GM12878 (cell line): ENCODE measurements around the gene MIA. TPM values are rescaled to one million over a fixed set of nuclear protein-coding genes. Genes with fewer than 3 reads are reported as not detected.

Source experiments
- ATAC-seq: fragments of 200-7000 bp; cut with Tn5 transposase; 3 replicates; pipeline ENCODE4 v1.9.1; 2020; ENCODE audit warnings: mild to moderate bottlenecking, moderate library complexity
- BruUV-seq: library from RNA; stranded (reverse); fragments of 400-500 nt; replicated peaks from 2 replicates; lab custom pipeline; 2021; lab: Mats Ljungman, UMichigan
- CTCF ChIA-PET: fragments of 300-600 bp; sonication (Branson Sonifier 250); formaldehyde crosslinking; extraction: SDS; loops from one replicate; lab custom pipeline; 2021; ENCODE audit warnings: inconsistent platforms; lab: Yijun Ruan, JAX
- POLR2A ChIA-PET: fragments of 350-600 bp; formaldehyde crosslinking; extraction: SDS; loops from one replicate; lab custom pipeline; 2021; ENCODE audit warnings: inconsistent platforms; lab: Charles Lee
- RAD21 ChIA-PET: fragments of 300-600 bp; sonication (Branson Sonifier 250); formaldehyde crosslinking; loops from one replicate; lab custom pipeline; 2023; ENCODE audit warnings: antibody characterized with exemption; ENCODE audit not compliant: unreplicated experiment; lab: Charles Lee
- SMC1A ChIA-PET: fragments of 300-600 bp; sonication (Branson Sonifier 250); formaldehyde crosslinking; loops from one replicate; lab custom pipeline; 2023; ENCODE audit not compliant: unreplicated experiment, uncharacterized antibody; lab: Charles Lee
- DNase-seq: peaks from one replicate; pipeline ENCODE4 v3.0.0-alpha.2; 2011; ENCODE audit warnings: low read depth, low spot score
- FAIRE-seq: peaks from 3 replicates; lab custom pipeline; 2011; peaks lifted over from hg19 to GRCh38; lab: Jason Lieb, UNC
- H2AFZ ChIP-seq: 2 replicates; pipeline ENCODE4 v1.6.0; 2011; ENCODE audit warnings: low read depth, low read length, control low read depth; ENCODE audit not compliant: control insufficient read depth
- H3K27ac ChIP-seq: 2 replicates; pipeline ENCODE4 v1.5.1; 2011; ENCODE audit warnings: control low read depth; ENCODE audit not compliant: control insufficient read depth, insufficient read depth
- H3K27me3 ChIP-seq, 2 experiments: replicated peaks in 1 of 2; 2 replicates each; pipeline versions ENCODE4 v1.6.0 to v1.6.1; 2011; ENCODE audit warnings: low read length in 1 of 2; ENCODE audit not compliant: control insufficient read depth in 2 of 2, insufficient read depth in 2 of 2
- H3K36me3 ChIP-seq, 2 experiments: 2 replicates each; pipeline ENCODE4 v1.5.1; 2011; ENCODE audit warnings: low read length in 1 of 2; ENCODE audit not compliant: control insufficient read depth in 2 of 2, insufficient read depth in 2 of 2
- H3K4me1 ChIP-seq: 2 replicates; pipeline ENCODE4 v1.6.1; 2011; ENCODE audit warnings: mild to moderate bottlenecking, low read length, moderate library complexity, mixed read lengths; ENCODE audit not compliant: control insufficient read depth, insufficient read depth
- H3K4me2 ChIP-seq: 2 replicates; pipeline ENCODE4 v1.6.0; 2011; ENCODE audit warnings: control low read depth; ENCODE audit not compliant: control insufficient read depth, insufficient read depth
- H3K4me3 ChIP-seq: fragments of 200-600 bp; sonication (generic); 2 replicates; pipeline ENCODE4 v1.5.1; 2016
- H3K79me2 ChIP-seq: 2 replicates; pipeline ENCODE4 v1.6.0; 2011; ENCODE audit warnings: low read length; ENCODE audit not compliant: control insufficient read depth, insufficient read depth
- H3K9ac ChIP-seq: 2 replicates; pipeline ENCODE4 v1.8.0; 2011; ENCODE audit warnings: low read length, control low read depth, mixed read lengths; ENCODE audit not compliant: control insufficient read depth, insufficient read depth
- H3K9me3 ChIP-seq: replicated peaks from 3 replicates; pipeline ENCODE4 v1.5.1; 2011; ENCODE audit warnings: mild to moderate bottlenecking, low read length; ENCODE audit not compliant: control insufficient read depth, insufficient read depth
- H4K20me1 ChIP-seq: 2 replicates; pipeline ENCODE4 v1.6.0; 2011; ENCODE audit not compliant: control insufficient read depth, insufficient read depth
- ASH2L ChIP-seq: fragments of 300-600, 200-600 bp; sonication (generic); IDR thresholded peaks from 2 replicates; pipeline ENCODE4 v1.6.1; 2017; ENCODE audit warnings: low read depth, mild to moderate bottlenecking, borderline replicate concordance
- E2F4 ChIP-seq: IDR thresholded peaks from 2 replicates; pipeline ENCODE4 v1.6.1; 2012; ENCODE audit warnings: low read depth, low read length, improper control_type of control experiment
- IRF3 ChIP-seq: fragments of 450-650 bp; IDR thresholded peaks from 2 replicates; pipeline ENCODE4 v1.6.1; 2014; ENCODE audit warnings: mild to moderate bottlenecking
- IRF5 ChIP-seq: fragments of 450-650 bp; IDR thresholded peaks from 2 replicates; pipeline ENCODE4 v1.6.1; 2017; ENCODE audit warnings: borderline replicate concordance
- POLR2A ChIP-seq: IDR thresholded peaks from 2 replicates; pipeline ENCODE4 v1.6.1; 2011; ENCODE audit warnings: low read depth, mild to moderate bottlenecking, low read length
- POLR2AphosphoS5 ChIP-seq: IDR thresholded peaks from 2 replicates; pipeline ENCODE4 v1.6.1; 2011; ENCODE audit warnings: mild to moderate bottlenecking, low read length, inconsistent platforms
- RB1 ChIP-seq: fragments of 450-650 bp; formaldehyde crosslinking; IDR thresholded peaks from 2 replicates; pipeline ENCODE4 v1.6.1; 2017; ENCODE audit warnings: mild to moderate bottlenecking, borderline replicate concordance
- ZNF274 ChIP-seq: IDR thresholded peaks from one replicate; pipeline ENCODE4 v1.8.0; 2011; ENCODE audit not compliant: insufficient read length, insufficient read depth
- WGBS: methylation state at CpG from one replicate; pipeline ENCODE4 v1.1.6; 2016; ENCODE audit warnings: low lambda C conversion rate; ENCODE audit not compliant: insufficient replicate concordance, insufficient coverage; ENCODE audit errors: missing lambda C conversion rate; 5-methylcytosine and 5-hydroxymethylcytosine counted together
- in situ Hi-C: fragments of 300-500 bp; cut with MboI; formaldehyde crosslinking; loops from 9 replicates; pipeline ENCODE4 v1.14.3; 2018; ENCODE audit warnings: mixed read lengths
- intact Hi-C: fragments of 100-400 bp; cut with micrococcal nuclease; formaldehyde crosslinking; loops from one replicate; pipeline ENCODE4 v1.14.2; 2022; ENCODE audit not compliant: unreplicated experiment
- polyA plus RNA-seq, 11 experiments: library from polyadenylated mRNA; depleted of rRNA in 4 of 11; unstranded in 6 of 11; stranded (reverse) in 5 of 11; fragments of >200 nt; fragmentation: Nextera tagmentation in 4 of 11; fragmentation: Illumina TruSeq in 1 of 11; extraction: Ambion mirVana in 4 of 11; extraction: Trizol in 1 of 11; gene quantifications; 1 replicate in 1 of 11; 2 replicates in 10 of 11; pipeline versions ENCODE4 v1.2.1 to v1.2.3, GENCODE V29; 2011 to 2016; ENCODE audit warnings: inconsistent platforms in 2 of 11, missing spikeins in 2 of 11, low read depth in 1 of 11
- total RNA-seq, 4 experiments: library from RNA; depleted of rRNA in 3 of 4; stranded (reverse); fragments of >200 nt in 3 of 4; fragmentation: Illumina TruSeq in 1 of 4; extraction: Trizol in 1 of 4; gene quantifications; 2 replicates each; pipeline versions ENCODE4 v1.2.1 to v1.2.3, GENCODE V29; 2013 to 2021

The MIA gene
- total and polyA plus RNA-seq, 10 of the 15 experiments (the other 5 are each of a cell fraction or from before 2014, with no cell fraction given): 0.16 to 2.7 (median 1.4) TPM; not detected in 3

- ATAC-seq: no peak
- ChIA-PET CTCF (no interaction called here), POLR2A (no interaction called here)
Measured at GRCh38 chr19:40763963-40764362, 11.4 kb upstream of the MIA start.

More at GRCh38 chr19:40763963-40764362, 11.4 kb upstream of the MIA start:
- H3K9ac ChIP-seq: no peak overlapping the region
- H3K4me2 ChIP-seq: no peak overlapping the region
- H2AFZ ChIP-seq: no peak overlapping the region
- H3K27me3 ChIP-seq: no peaks in the 10 kb centered on the region
- H3K27ac ChIP-seq: no peak overlapping the region
- in situ Hi-C loops: no loop called here
- RAD21 ChIA-PET: no interaction called here
- peaks cover 52 to 60% of the 10 kb centered on the region in 2 experiments for H3K36me3 ChIP-seq
- TF ChIP-seq POLR2A (peak; percentile 38), IRF3 (no peak), RB1 (no peak), ASH2L (no peak), E2F4 (no peak), POLR2AphosphoS5 (no peak), IRF5 (no peak), ZNF274 (no peak)
- intact Hi-C loops: no loop called here
- H3K4me1 ChIP-seq: no peaks in the 10 kb centered on the region
- 88% methylated on average over 10 of the region's 10 CpGs for WGBS
- BruUV-seq: no TSS peak
- SMC1A ChIA-PET: interaction anchor here (1.3 kb wide), 1 partner anchor 10 kb away, joined by 3 read pairs; no protein-coding TSS in a partner anchor
- H4K20me1 ChIP-seq: peaks cover 3% of the 10 kb centered on the region
- H3K9me3 ChIP-seq: no peaks in the 10 kb centered on the region
- no peak for DNase-seq
- peaks cover 5% of the 10 kb centered on the region for H3K79me2 ChIP-seq
- no peak for FAIRE-seq
- no peak overlapping the region for H3K4me3 ChIP-seq
